ENCODE data around the gene KLHL25.

Gene KLHL25, protein sequence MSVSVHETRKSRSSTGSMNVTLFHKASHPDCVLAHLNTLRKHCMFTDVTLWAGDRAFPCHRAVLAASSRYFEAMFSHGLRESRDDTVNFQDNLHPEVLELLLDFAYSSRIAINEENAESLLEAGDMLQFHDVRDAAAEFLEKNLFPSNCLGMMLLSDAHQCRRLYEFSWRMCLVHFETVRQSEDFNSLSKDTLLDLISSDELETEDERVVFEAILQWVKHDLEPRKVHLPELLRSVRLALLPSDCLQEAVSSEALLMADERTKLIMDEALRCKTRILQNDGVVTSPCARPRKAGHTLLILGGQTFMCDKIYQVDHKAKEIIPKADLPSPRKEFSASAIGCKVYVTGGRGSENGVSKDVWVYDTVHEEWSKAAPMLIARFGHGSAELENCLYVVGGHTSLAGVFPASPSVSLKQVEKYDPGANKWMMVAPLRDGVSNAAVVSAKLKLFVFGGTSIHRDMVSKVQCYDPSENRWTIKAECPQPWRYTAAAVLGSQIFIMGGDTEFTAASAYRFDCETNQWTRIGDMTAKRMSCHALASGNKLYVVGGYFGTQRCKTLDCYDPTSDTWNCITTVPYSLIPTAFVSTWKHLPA

DNA sequence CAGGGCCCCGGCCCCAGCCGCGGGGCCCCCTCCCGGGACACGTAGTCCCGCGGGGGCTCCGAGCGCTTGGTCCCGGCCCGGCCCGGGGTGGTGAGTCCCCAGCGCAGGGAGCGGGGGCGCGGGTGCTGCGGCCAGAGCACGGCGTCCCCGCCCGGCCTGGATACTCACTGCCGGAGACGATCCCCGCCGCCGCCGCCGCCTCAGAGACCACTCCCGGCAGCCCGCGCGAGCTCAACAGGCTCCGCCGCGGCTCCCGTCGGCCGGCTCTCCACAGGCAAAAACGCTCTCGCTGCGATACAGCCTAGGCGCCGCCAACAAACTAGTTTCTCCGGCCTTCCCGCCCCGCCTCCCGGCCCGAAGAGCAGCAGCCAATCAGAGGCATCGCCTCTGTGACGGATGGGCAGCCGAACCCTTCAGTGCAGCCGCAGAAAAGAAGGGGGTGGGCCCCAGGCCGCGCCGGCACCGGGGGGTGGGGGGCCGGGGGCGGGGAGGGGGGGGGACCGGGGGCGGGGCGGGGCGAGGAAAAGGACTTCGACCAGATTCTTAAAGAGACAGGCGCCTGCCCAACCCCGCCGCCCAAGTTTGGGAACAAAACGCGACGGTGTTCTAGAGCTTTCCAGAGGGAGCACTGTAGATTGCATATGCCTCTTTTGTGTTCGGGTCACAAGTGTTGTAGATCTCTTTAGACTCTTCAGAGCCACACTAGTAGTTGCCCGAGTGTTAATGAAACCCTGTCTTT is at the start of gene KLHL25:
TSS of gene KLHL25 (minus strand) at position 328 of the 739 bp plus-strand sequence. CDS start 25,115 bp downstream, outside the sequence.
- Histone ChIP-seq H3K4me3 (ENCODE audit: low read length in 2 of 2) (peak within 1 kb of the TSS; percentile 81 to 87), H3K27ac (ENCODE audit: low read depth in 2 of 2, low read length in 2 of 2) (peak within 1 kb of the TSS; percentile 81 to 82), H3K9ac (ENCODE audit: low read depth in 1 of 2, low read length in 2 of 2) (peak within 1 kb of the TSS; percentile 72 to 77), H3K4me1 (ENCODE audit: control insufficient read depth in 2 of 2, insufficient read depth in 2 of 2, low read length in 2 of 2) (peaks cover 10 to 24% of the 10 kb centered on the region in 2 donors), H3K9me3 (ENCODE audit: control insufficient read depth in 2 of 2, low read length in 2 of 2) (no peaks in the 10 kb centered on the region), H3K36me3 (ENCODE audit: control insufficient read depth in 2 of 2, insufficient read depth in 2 of 2, low read length in 2 of 2) (no peaks in the 10 kb centered on the region), H3K27me3 (ENCODE audit: control insufficient read depth in 2 of 2, insufficient read depth in 2 of 2, low read length in 2 of 2) (no peaks in the 10 kb centered on the region)

DNA sequence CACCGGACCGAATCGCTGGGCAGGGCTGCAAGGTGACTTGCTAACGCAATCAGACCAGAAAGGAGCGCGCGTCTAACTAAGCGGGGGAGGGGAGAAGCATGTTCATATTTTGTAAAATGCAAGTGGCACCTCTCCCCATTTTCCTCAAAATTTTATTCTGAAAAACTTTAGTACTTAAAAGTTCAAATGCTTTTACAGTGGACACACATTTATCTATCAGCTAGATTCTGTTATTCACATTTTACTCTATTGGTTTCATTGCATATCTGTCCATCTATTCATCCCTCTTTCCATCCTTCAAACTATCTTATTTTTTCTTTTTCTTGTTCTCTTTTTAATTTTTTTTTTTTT is 46.1 kb upstream of the KLHL25 start:
- Histone ChIP-seq H3K4me3 (ENCODE audit: low read length in 2 of 2) (no peak overlapping the region), H3K9ac (ENCODE audit: low read depth in 1 of 2, low read length in 2 of 2) (peak overlapping the region in 1 of 2 donors; percentile 69), H3K4me1 (ENCODE audit: control insufficient read depth in 2 of 2, insufficient read depth in 2 of 2, low read length in 2 of 2) (peaks cover 36 to 37% of the 10 kb centered on the region in 2 donors), H3K9me3 (ENCODE audit: control insufficient read depth in 2 of 2, low read length in 2 of 2) (no peaks in the 10 kb centered on the region), H3K27ac (ENCODE audit: low read depth in 2 of 2, low read length in 2 of 2) (no peak overlapping the region), H3K36me3 (ENCODE audit: control insufficient read depth in 2 of 2, insufficient read depth in 2 of 2, low read length in 2 of 2) (no peaks in the 10 kb centered on the region), H3K27me3 (ENCODE audit: control insufficient read depth in 2 of 2, insufficient read depth in 2 of 2, low read length in 2 of 2) (no peaks in the 10 kb centered on the region)

DNA sequence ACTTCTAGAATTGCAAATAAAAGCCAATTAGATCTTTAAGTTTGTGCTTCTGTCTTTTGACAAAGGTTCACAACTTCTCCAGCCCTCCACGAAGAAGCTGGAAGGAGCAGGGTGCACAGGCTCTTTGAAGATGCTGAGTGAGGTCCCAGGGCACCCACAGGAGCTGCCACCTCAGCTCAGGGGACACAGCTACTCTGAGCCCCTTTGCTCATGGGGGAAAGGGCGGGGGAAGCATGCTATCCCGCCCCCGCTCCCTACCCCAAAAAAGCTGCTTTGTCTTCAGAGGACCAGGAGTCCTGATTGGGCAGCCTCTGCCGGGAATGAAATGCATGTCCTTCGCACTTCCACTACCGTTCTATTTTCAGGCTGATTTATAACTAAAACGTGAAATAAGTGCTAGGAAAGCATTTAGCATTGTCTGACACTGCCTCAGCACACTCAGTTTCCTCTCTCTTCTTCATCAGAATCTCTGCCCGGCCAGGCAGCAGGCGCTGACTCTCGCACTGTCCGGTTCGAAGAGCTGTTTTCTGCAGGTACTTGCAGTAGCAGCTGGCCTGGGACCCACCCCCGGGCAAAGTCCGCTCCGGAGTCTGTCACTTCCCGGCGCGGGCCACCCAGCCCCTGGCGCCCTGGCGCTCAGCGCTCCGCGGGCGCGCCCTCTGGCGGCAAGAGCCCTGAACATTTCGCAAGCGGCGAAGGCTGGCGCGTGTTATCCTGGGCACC is 45.5 kb upstream of the KLHL25 start:
- H3K27ac ChIP-seq (ENCODE audit: low read depth in 2 of 2, low read length in 2 of 2), result peak overlapping the region; percentile 96 to 97

DNA sequence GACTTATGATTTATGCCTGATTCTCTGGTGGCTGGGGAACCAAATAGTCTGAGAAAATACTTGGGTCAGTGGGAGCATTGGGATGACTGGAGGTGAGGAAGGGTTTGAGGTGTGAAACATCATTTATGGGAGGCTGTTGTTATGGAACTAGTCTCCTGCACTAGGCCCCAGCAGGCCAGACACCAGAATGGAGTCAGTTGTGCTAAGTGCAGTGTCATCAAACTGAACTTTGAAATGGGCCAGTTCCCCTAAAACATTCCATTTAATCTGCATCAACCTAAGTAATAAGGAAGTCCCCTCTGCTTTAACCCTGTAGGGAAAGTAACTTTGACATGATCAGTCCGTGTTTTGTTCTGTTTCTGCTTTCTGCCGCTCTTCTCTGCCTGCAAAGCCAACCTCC is 44.9 kb upstream of the KLHL25 start:
- Histone ChIP-seq H3K9ac (ENCODE audit: low read depth in 1 of 2, low read length in 2 of 2) (peak overlapping the region in 1 of 2 donors; percentile 69), H3K27me3 (ENCODE audit: control insufficient read depth in 2 of 2, insufficient read depth in 2 of 2, low read length in 2 of 2) (no peaks in the 10 kb centered on the region), H3K36me3 (ENCODE audit: control insufficient read depth in 2 of 2, insufficient read depth in 2 of 2, low read length in 2 of 2) (no peaks in the 10 kb centered on the region), H3K4me1 (ENCODE audit: control insufficient read depth in 2 of 2, insufficient read depth in 2 of 2, low read length in 2 of 2) (peaks cover 36 to 37% of the 10 kb centered on the region in 2 donors), H3K27ac (ENCODE audit: low read depth in 2 of 2, low read length in 2 of 2) (peak overlapping the region; percentile 96 to 97), H3K4me3 (ENCODE audit: low read length in 2 of 2) (peak overlapping the region in 1 of 2 donors; percentile 72), H3K9me3 (ENCODE audit: control insufficient read depth in 2 of 2, low read length in 2 of 2) (no peaks in the 10 kb centered on the region)

More for the DNA sequence above, 45.5 kb upstream of the KLHL25 start:
- peak overlapping the region in 1 of 2 donors; percentile 69 for H3K9ac ChIP-seq (ENCODE audit: low read depth in 1 of 2, low read length in 2 of 2)
- H3K36me3 ChIP-seq (ENCODE audit: control insufficient read depth in 2 of 2, insufficient read depth in 2 of 2, low read length in 2 of 2), result no peaks in the 10 kb centered on the region
- H3K9me3 ChIP-seq (ENCODE audit: control insufficient read depth in 2 of 2, low read length in 2 of 2), result no peaks in the 10 kb centered on the region
- peaks cover 36 to 37% of the 10 kb centered on the region in 2 donors for H3K4me1 ChIP-seq (ENCODE audit: control insufficient read depth in 2 of 2, insufficient read depth in 2 of 2, low read length in 2 of 2)
- H3K4me3 ChIP-seq (ENCODE audit: low read length in 2 of 2), result peak overlapping the region in 1 of 2 donors; percentile 72
- H3K27me3 ChIP-seq (ENCODE audit: control insufficient read depth in 2 of 2, insufficient read depth in 2 of 2, low read length in 2 of 2), result no peaks in the 10 kb centered on the region

DNA sequence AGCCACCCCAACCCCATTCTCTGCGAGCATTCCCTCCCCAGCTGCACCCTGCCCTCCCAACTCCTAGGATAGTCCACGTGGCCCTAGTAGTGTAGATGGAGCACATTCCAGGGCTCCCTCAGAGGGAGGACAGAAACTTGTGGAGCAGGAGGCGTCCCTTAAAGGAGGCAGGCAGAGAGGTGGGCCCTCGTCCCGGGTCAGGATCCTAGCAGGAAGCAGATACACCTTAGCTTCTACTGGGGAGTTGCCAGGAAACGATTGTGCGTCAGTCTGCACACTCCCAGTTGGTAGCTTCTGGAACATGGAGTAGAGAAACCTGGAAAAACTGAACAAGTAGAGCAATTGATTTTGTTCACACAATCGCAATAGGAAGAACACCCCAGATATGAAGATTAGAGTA is 43.9 kb upstream of the KLHL25 start:
- Histone ChIP-seq H3K9me3 (ENCODE audit: control insufficient read depth in 2 of 2, low read length in 2 of 2) (no peaks in the 10 kb centered on the region), H3K27ac (ENCODE audit: low read depth in 2 of 2, low read length in 2 of 2) (peak overlapping the region; percentile 96 to 97), H3K27me3 (ENCODE audit: control insufficient read depth in 2 of 2, insufficient read depth in 2 of 2, low read length in 2 of 2) (no peaks in the 10 kb centered on the region), H3K4me3 (ENCODE audit: low read length in 2 of 2) (no peak overlapping the region), H3K4me1 (ENCODE audit: control insufficient read depth in 2 of 2, insufficient read depth in 2 of 2, low read length in 2 of 2) (peaks cover 36 to 37% of the 10 kb centered on the region in 2 donors), H3K36me3 (ENCODE audit: control insufficient read depth in 2 of 2, insufficient read depth in 2 of 2, low read length in 2 of 2) (no peaks in the 10 kb centered on the region), H3K9ac (ENCODE audit: low read depth in 1 of 2, low read length in 2 of 2) (peak overlapping the region; percentile 17 to 79)

DNA sequence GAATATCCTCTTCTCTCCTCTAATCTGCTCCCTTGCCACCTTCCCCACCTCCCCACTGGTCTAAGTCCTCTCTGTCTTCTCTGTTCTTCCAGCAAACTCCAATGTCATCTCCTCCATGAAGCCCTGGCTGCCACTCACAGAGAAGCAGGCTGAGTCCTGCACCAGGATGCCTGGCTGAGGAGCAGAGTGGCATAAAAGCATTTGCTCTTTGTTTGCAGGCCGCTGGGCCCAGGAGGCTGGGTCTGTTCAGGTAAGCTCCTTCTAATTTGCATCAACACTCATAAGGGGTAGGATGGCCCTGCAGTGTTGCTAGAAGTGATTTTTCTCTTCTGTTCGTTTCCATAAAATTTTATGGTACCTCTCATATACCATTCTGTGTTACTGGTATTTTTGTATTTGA is 43.2 kb upstream of the KLHL25 start:
- Histone ChIP-seq H3K9me3 (ENCODE audit: control insufficient read depth in 2 of 2, low read length in 2 of 2) (no peaks in the 10 kb centered on the region), H3K27me3 (ENCODE audit: control insufficient read depth in 2 of 2, insufficient read depth in 2 of 2, low read length in 2 of 2) (no peaks in the 10 kb centered on the region), H3K4me3 (ENCODE audit: low read length in 2 of 2) (peak overlapping the region; percentile 45 to 67), H3K27ac (ENCODE audit: low read depth in 2 of 2, low read length in 2 of 2) (peak overlapping the region; percentile 96 to 97), H3K4me1 (ENCODE audit: control insufficient read depth in 2 of 2, insufficient read depth in 2 of 2, low read length in 2 of 2) (peaks cover 36 to 37% of the 10 kb centered on the region in 2 donors), H3K36me3 (ENCODE audit: control insufficient read depth in 2 of 2, insufficient read depth in 2 of 2, low read length in 2 of 2) (no peaks in the 10 kb centered on the region), H3K9ac (ENCODE audit: low read depth in 1 of 2, low read length in 2 of 2) (peak overlapping the region; percentile 75 to 79)

DNA sequence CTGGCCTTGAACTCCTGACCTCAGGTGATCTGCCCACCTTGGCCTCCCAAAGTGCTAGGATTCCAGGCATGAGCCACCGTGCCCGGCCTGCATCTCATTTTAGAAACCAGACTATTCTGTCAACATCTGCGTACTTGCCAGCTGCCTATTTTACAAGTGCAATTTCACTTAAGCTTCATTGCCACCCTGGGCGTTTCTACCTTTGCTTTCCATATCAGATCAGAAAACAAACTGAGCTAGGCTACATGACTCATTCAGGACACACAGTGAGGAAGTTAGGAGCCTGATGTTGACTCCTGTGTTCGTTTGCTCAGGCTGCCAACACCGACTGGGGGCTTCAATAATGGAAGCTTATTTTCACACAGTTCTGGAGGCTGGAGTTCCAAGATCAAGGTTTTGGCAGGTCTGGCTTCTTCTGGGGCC is 42.3 kb upstream of the KLHL25 start:
- Histone ChIP-seq H3K27ac (ENCODE audit: low read depth in 2 of 2, low read length in 2 of 2) (peak overlapping the region; percentile 96 to 97), H3K9me3 (ENCODE audit: control insufficient read depth in 2 of 2, low read length in 2 of 2) (no peaks in the 10 kb centered on the region), H3K4me1 (ENCODE audit: control insufficient read depth in 2 of 2, insufficient read depth in 2 of 2, low read length in 2 of 2) (peaks cover 37 to 38% of the 10 kb centered on the region in 2 donors), H3K27me3 (ENCODE audit: control insufficient read depth in 2 of 2, insufficient read depth in 2 of 2, low read length in 2 of 2) (no peaks in the 10 kb centered on the region), H3K36me3 (ENCODE audit: control insufficient read depth in 2 of 2, insufficient read depth in 2 of 2, low read length in 2 of 2) (no peaks in the 10 kb centered on the region), H3K9ac (ENCODE audit: low read depth in 1 of 2, low read length in 2 of 2) (peak overlapping the region; percentile 75 to 79), H3K4me3 (ENCODE audit: low read length in 2 of 2) (peak overlapping the region; percentile 45 to 67)

DNA sequence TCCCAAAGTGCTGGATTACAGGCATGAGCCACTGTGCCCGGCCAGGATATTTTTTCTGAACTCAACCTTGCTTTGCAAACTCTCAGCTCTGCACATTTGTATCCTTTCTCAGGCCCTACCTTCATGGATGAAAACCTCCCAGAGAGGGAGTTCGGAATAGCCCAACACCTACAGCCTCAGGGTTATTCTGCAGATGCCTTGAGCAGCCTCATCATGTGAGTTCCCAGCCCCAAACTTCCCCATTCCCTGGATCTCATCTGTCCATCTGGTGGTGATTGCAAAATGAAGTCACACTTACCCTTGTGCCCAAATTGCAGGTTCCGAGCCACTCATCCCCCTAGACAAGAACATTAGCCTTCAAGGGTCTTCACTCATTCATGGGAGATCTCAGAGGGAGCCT is 39.9 kb upstream of the KLHL25 start:
- Histone ChIP-seq H3K27ac (ENCODE audit: low read depth in 2 of 2, low read length in 2 of 2) (peak overlapping the region in 1 of 2 donors; percentile 64), H3K4me3 (ENCODE audit: low read length in 2 of 2) (no peak overlapping the region), H3K9me3 (ENCODE audit: control insufficient read depth in 2 of 2, low read length in 2 of 2) (no peaks in the 10 kb centered on the region), H3K9ac (ENCODE audit: low read depth in 1 of 2, low read length in 2 of 2) (no peak overlapping the region), H3K27me3 (ENCODE audit: control insufficient read depth in 2 of 2, insufficient read depth in 2 of 2, low read length in 2 of 2) (no peaks in the 10 kb centered on the region), H3K4me1 (ENCODE audit: control insufficient read depth in 2 of 2, insufficient read depth in 2 of 2, low read length in 2 of 2) (peaks cover 26 to 38% of the 10 kb centered on the region in 2 donors), H3K36me3 (ENCODE audit: control insufficient read depth in 2 of 2, insufficient read depth in 2 of 2, low read length in 2 of 2) (no peaks in the 10 kb centered on the region)

DNA sequence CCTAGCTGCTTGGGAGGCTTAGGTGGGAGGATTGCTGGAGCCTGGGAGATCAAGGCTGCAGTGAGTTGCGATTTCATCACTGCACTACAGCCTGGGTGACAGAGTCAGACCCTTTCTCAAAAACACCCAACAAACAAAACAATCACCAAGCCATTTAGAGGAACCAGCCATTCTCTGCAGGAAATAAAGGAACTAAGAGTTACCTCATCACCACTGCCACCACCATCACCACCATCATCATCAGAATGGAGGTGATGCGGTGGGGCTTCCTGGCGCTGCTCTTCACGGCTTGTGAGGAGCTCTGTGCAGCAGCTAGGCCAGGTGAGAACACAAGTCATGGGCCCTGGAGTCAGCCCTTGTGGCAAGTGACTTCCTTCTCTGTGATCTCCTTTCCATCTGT is 37.7 kb upstream of the KLHL25 start:
- Histone ChIP-seq H3K4me1 (ENCODE audit: control insufficient read depth in 2 of 2, insufficient read depth in 2 of 2, low read length in 2 of 2) (peaks cover 6 to 15% of the 10 kb centered on the region in 2 donors), H3K27ac (ENCODE audit: low read depth in 2 of 2, low read length in 2 of 2) (peak overlapping the region in 1 of 2 donors; percentile 57), H3K36me3 (ENCODE audit: control insufficient read depth in 2 of 2, insufficient read depth in 2 of 2, low read length in 2 of 2) (no peaks in the 10 kb centered on the region), H3K27me3 (ENCODE audit: control insufficient read depth in 2 of 2, insufficient read depth in 2 of 2, low read length in 2 of 2) (no peaks in the 10 kb centered on the region), H3K4me3 (ENCODE audit: low read length in 2 of 2) (no peak overlapping the region), H3K9me3 (ENCODE audit: control insufficient read depth in 2 of 2, low read length in 2 of 2) (no peaks in the 10 kb centered on the region), H3K9ac (ENCODE audit: low read depth in 1 of 2, low read length in 2 of 2) (no peak overlapping the region)
